Testis (tissue), 3 donors: ENCODE measurements around the gene PIM3. TPM values are rescaled to one million over a fixed set of nuclear protein-coding genes. Genes with fewer than 3 reads are reported as not detected.

ENCODE experiments used
- DNase-seq: peaks from one replicate; pipeline ENCODE4 v3.0.0-alpha.2; 2019
- H3K27ac ChIP-seq, 2 donors: fragments of 200-600 bp; sonication (generic); one replicate each; pipeline ENCODE4 v1.5.1; 2019
- H3K27me3 ChIP-seq: fragments of 200-600 bp; sonication (generic); one replicate; pipeline ENCODE4 v1.5.1; 2019
- H3K36me3 ChIP-seq: fragments of 200-600 bp; sonication (generic); one replicate; pipeline ENCODE4 v1.5.1; 2017; ENCODE audit warnings: low read depth; ENCODE audit errors: missing control alignments
- H3K4me1 ChIP-seq: fragments of 200-600 bp; sonication (generic); one replicate; pipeline ENCODE4 v1.5.1; 2019
- H3K4me3 ChIP-seq, 2 donors: fragments of 200-600 bp; sonication (generic); one replicate each; pipeline ENCODE4 v1.5.1; 2017 to 2019
- H3K9me3 ChIP-seq: fragments of 200-600 bp; sonication (generic); one replicate; pipeline ENCODE4 v1.5.1; 2017
- POLR2A ChIP-seq: fragments of 450-650 bp; IDR thresholded peaks from one replicate; pipeline ENCODE4 v1.6.1; 2017; ENCODE audit warnings: antibody characterized with exemption, mild to moderate bottlenecking, moderate library complexity
- WGBS, 2 donors: methylation state at CpG; one replicate each; pipeline ENCODE4 v1.1.5; 2018; 5-methylcytosine and 5-hydroxymethylcytosine counted together
- intact Hi-C: fragments of 100-400 bp; cut with DNase I; formaldehyde crosslinking; loops from one replicate; pipeline ENCODE4 v1.15.1; 2023; ENCODE audit warnings: low total_unique reads
- polyA plus RNA-seq: library from polyadenylated mRNA; stranded (reverse); fragments of 350-450 nt; fragmentation: Illumina TruSeq; extraction: RNeasy Lipid Tissue Mini Kit (QIAGEN cat#74804); gene quantifications from one replicate; pipeline ENCODE4 v1.2.3, GENCODE V29; 2014; ENCODE audit warnings: low read depth, low replicate concordance; ENCODE audit not compliant: insufficient read depth
- total RNA-seq, 2 donors: library from RNA; depleted of rRNA; stranded (reverse); fragments of >200 nt; gene quantifications; one replicate each; pipeline ENCODE4 v1.2.3, GENCODE V29; 2016
- TF ChIP-seq, protein P1 (sequence below), 3 experiments: fragments of 450-650 bp in 2 of 3; fragments of 200-600 bp in 1 of 3; sonication (generic) in 1 of 3; IDR thresholded peaks; one replicate each; pipeline ENCODE4 v1.5.1; 2016 to 2019; ENCODE audit warnings: antibody characterized with exemption in 3 of 3, mild to moderate bottlenecking in 2 of 3, moderate library complexity in 1 of 3

Gene PIM3
- total and polyA plus RNA-seq, 3 donors from 2014 or later: 50.8 to 89.9 (median 68.2) TPM

DNA sequence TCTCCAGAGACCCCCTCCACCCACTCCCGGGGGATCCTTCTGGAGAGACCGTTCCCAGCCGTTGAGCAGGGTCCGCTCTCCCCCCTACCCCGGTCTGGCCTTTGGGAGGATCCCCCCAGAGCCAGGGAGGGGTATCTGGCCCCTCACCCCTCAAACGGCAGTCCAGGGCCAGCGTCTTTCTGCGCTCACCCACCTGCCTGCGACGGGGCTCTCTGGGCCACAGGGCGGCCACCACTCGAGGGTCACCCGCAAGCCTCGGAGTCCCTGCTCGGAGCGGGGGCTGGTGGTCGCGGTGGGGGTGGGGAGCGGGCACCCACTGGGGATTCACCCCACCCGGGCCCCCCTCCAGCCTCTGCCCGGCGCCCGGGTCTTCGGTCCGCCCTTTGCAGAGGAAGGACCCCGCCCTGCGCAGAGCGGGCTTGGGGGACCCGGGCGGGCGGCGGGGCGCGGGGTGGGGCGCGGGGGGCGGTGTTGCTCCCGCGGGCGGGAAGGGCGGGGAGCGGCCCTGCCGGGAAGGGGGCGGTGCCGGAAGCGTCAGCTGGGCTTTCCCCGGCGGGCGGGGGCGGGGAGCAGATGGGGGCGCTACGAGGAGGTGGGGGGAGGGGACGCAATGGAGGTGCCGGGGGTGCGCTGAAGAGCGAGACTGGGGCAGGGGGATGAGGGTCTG, 25.5 kb upstream of the PIM3 start:
- Histone ChIP-seq H3K4me1 (peaks cover 47% of the 10 kb centered on the region), H3K4me3 (peak overlapping the region; percentile 32 to 52), H3K27me3 (no peaks in the 10 kb centered on the region), H3K36me3 (no peaks in the 10 kb centered on the region), H3K27ac (peak overlapping the region; percentile 95), H3K9me3 (no peaks in the 10 kb centered on the region)
- no peak for TF ChIP-seq POLR2A
- TF ChIP-seq, protein P1, sequence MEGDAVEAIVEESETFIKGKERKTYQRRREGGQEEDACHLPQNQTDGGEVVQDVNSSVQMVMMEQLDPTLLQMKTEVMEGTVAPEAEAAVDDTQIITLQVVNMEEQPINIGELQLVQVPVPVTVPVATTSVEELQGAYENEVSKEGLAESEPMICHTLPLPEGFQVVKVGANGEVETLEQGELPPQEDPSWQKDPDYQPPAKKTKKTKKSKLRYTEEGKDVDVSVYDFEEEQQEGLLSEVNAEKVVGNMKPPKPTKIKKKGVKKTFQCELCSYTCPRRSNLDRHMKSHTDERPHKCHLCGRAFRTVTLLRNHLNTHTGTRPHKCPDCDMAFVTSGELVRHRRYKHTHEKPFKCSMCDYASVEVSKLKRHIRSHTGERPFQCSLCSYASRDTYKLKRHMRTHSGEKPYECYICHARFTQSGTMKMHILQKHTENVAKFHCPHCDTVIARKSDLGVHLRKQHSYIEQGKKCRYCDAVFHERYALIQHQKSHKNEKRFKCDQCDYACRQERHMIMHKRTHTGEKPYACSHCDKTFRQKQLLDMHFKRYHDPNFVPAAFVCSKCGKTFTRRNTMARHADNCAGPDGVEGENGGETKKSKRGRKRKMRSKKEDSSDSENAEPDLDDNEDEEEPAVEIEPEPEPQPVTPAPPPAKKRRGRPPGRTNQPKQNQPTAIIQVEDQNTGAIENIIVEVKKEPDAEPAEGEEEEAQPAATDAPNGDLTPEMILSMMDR (IDR thresholded peaks at IDR 0.05): no peak
- DNase-seq: peak; percentile 77
- intact Hi-C loops: no loop called here
- 18% methylated on average over 21 of the region's 56 CpGs; no CpG with 5 or more reads in 1 of the 2 donors for WGBS, 2 donors

GRCh38 chr22:49935561-49935960, 25.0 kb upstream of the PIM3 start:
- WGBS, 2 donors: 0 to 5% methylated on average over 1 to 7 of the region's 16 CpGs
- H3K4me3 ChIP-seq: peak overlapping the region; percentile 32 to 52
- no peak for DNase-seq
- TF ChIP-seq POLR2A: no peak
- intact Hi-C loops: no loop called here
- peak overlapping the region; percentile 95 for H3K27ac ChIP-seq
- H3K9me3 ChIP-seq: no peaks in the 10 kb centered on the region
- H3K36me3 ChIP-seq: no peaks in the 10 kb centered on the region
- H3K27me3 ChIP-seq: no peaks in the 10 kb centered on the region
- H3K4me1 ChIP-seq: peaks cover 47% of the 10 kb centered on the region

DNA sequence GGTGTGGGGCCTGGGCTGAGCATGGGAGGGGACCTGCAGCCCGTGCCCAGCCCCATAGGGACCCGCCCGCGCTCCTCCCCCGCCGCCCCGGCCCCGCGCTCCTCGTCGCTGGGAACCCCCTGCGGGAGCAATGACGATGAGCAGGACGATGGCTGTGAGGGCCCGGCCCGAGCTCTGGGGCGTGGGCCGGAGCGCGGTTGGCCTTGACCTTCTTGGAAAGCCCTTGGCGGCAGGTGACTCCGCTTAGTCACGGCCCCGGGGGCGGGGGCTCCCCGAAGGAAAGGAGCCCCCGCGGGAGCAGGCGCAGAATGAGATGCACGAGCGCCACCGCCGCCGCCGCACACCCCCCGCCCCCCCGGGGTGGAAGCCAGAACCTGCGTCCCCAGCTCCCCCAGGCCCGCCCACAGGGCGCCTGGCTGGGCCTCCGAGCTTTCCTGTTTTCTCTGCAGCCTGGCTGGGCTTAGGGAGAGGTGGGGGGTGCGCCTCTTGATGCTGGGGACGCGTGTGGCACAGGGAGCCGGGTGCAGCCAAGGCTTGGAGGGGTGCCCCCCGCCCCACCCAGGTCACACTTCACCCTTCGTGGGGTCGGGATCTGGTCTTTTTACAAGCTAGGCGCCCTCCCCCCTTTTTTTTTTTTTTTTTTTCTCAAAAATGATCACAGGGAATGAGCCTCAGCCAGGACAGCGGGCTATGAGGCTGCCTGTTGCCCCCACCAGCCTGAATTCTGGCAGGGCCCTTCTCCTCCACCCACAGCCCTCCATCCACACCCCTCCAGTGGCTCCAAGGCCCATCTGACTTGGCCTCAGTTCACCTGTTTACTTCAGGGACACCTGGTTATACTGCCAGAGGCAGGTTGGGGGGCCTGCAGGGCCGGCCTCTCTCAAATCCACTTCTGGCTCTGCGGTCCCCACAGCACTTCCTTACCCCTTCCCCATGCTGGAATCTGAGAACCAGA, 24.3 kb upstream of the PIM3 start:
- H3K4me3 ChIP-seq: peak overlapping the region in 1 of 2 donors; percentile 29
- intact Hi-C loops: no loop called here
- peak; percentile 94 for DNase-seq
- H3K36me3 ChIP-seq: no peaks in the 10 kb centered on the region
- peaks cover 44% of the 10 kb centered on the region for H3K4me1 ChIP-seq
- H3K9me3 ChIP-seq: no peaks in the 10 kb centered on the region
- peak overlapping the region; percentile 44 to 95 for H3K27ac ChIP-seq
- no peaks in the 10 kb centered on the region for H3K27me3 ChIP-seq
- TF ChIP-seq, protein P1 (IDR thresholded peaks at IDR 0.05): no peak
- no peak for TF ChIP-seq POLR2A
- WGBS, 2 donors: 6 to 17% methylated on average over 13 to 51 of the region's 52 CpGs

- H3K36me3 ChIP-seq: no peaks in the 10 kb centered on the region
- H3K4me3 ChIP-seq: no peak overlapping the region
- H3K27me3 ChIP-seq: no peaks in the 10 kb centered on the region
- no peak for DNase-seq
- intact Hi-C loops: no loop called here
- 57% methylated on average over 4 to 21 of the region's 21 CpGs for WGBS, 2 donors
- no peaks in the 10 kb centered on the region for H3K9me3 ChIP-seq
- TF ChIP-seq POLR2A: no peak
- TF ChIP-seq, protein P1 (IDR thresholded peaks at IDR 0.05): no peak
- peak overlapping the region; percentile 44 to 95 for H3K27ac ChIP-seq
- peaks cover 44% of the 10 kb centered on the region for H3K4me1 ChIP-seq
These were observed 23.4 kb upstream of the PIM3 start for GRCh38 chr22:49936973-49937757.
